ENCODE data around the gene TRIM65.

The TRIM65 gene

DNA sequence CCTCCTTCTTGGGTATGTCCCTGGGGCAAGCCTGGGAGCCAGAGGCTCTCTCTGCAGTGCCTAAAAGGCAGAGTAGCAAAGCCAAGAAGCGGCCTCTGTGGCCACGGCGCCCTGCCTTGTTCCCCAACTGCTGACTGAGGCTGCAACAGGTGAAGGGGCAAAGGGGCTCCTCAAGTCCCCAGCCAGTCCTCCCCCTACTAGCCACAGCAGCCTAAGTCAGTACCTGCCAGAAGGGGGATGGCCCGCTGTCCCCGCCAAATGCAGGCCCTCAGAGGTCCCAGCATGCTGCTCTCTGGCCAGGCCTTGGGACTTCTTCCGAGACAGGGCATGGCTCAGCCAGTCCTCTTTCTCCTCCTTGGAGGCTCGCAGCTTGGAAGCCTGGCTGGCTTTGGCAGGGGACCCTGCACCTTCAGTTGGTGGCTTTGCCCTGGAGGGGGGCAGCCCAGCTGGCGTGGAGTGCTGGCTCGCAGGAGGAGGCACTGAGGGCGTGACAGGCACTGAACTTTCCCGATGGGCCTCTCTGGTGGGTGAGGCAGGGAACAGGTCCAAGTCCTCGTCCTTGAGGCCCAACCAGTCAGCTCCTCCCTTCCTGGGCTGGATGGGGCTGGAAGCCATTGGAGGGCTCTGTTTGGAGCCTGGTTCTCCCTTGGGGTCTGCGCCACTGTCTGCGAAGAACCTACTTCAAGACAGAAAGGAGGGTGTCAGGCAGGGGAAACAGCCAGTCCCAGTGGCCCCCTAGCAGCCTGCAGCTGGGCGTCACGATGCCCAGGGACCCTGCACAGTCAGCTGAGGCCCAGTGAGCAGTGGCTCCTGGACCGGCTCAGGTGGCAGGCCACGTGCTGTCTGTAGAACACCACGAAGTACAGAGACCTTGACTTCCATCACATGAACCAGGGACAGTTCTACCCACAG is 26.5 kb upstream of the TRIM65 start:
- Histone ChIP-seq H3K4me3 (ENCODE audit: severe bottlenecking) (no peak overlapping the region), H3K9me3 (ENCODE audit: severe bottlenecking) (no peaks in the 10 kb centered on the region), H3K36me3 (ENCODE audit: low read depth) (peaks cover 21% of the 10 kb centered on the region), H3K4me1 (ENCODE audit: insufficient read depth, poor library complexity, severe bottlenecking) (no peaks in the 10 kb centered on the region), H3K27ac (ENCODE audit: poor library complexity, severe bottlenecking) (no peak overlapping the region), H3K27me3 (ENCODE audit: insufficient read depth, poor library complexity, severe bottlenecking) (no peaks in the 10 kb centered on the region)
- TF ChIP-seq, protein P1, sequence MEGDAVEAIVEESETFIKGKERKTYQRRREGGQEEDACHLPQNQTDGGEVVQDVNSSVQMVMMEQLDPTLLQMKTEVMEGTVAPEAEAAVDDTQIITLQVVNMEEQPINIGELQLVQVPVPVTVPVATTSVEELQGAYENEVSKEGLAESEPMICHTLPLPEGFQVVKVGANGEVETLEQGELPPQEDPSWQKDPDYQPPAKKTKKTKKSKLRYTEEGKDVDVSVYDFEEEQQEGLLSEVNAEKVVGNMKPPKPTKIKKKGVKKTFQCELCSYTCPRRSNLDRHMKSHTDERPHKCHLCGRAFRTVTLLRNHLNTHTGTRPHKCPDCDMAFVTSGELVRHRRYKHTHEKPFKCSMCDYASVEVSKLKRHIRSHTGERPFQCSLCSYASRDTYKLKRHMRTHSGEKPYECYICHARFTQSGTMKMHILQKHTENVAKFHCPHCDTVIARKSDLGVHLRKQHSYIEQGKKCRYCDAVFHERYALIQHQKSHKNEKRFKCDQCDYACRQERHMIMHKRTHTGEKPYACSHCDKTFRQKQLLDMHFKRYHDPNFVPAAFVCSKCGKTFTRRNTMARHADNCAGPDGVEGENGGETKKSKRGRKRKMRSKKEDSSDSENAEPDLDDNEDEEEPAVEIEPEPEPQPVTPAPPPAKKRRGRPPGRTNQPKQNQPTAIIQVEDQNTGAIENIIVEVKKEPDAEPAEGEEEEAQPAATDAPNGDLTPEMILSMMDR (IDR thresholded peaks at IDR 0.05; ENCODE audit: poor library complexity, severe bottlenecking) = no peak
- DNase-seq (ENCODE audit: low spot score) (no peak), ATAC-seq (ENCODE audit: low read depth) (no peak)

DNA sequence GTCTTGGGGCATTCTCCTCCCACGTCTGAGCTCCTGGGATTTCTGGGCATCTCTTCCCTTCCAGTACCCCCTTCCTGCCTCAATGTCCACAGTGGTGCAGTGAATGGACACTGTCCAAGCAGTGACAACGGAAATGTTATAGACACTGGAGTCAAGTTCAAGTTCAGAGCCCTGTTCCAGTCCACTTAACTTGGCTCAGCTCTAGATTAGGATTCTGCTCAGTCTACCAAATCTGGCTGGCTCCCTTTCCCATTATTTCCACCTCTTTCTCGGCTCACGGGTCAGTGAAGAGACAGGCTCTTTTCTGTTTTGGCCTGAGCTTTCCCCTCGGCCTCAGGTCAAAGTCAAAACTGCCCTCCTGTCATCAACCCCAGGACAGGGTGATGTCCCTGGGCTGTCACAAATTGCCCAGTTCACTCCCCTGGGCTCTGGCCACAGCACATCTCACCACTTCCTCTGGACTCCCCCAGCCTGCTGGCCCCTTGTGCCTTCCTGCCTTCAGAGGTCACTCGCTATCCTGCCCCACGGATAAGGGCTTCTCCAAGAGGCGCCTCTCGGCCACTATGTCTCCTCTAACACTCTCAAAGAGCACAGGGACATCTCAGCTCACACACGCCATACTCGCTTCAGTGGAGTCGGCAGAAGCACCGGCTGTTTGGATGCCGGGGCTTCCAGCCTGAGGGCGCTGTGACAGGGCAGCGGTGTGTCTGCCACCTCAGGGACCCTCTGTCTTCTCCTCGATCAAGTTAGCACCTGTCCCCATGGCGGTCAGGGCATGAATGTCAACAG is 25.6 kb upstream of the TRIM65 start:
- DNase-seq (ENCODE audit: low spot score) = no peak
- Histone ChIP-seq H3K27ac (ENCODE audit: poor library complexity, severe bottlenecking) (no peak overlapping the region), H3K4me3 (ENCODE audit: severe bottlenecking) (no peak overlapping the region), H3K27me3 (ENCODE audit: insufficient read depth, poor library complexity, severe bottlenecking) (no peaks in the 10 kb centered on the region), H3K36me3 (ENCODE audit: low read depth) (peaks cover 16% of the 10 kb centered on the region), H3K9me3 (ENCODE audit: severe bottlenecking) (no peaks in the 10 kb centered on the region), H3K4me1 (ENCODE audit: insufficient read depth, poor library complexity, severe bottlenecking) (no peaks in the 10 kb centered on the region)
- no peak for ATAC-seq (ENCODE audit: low read depth)
- TF ChIP-seq, protein P1 (IDR thresholded peaks at IDR 0.05; ENCODE audit: poor library complexity, severe bottlenecking) = no peak

DNA sequence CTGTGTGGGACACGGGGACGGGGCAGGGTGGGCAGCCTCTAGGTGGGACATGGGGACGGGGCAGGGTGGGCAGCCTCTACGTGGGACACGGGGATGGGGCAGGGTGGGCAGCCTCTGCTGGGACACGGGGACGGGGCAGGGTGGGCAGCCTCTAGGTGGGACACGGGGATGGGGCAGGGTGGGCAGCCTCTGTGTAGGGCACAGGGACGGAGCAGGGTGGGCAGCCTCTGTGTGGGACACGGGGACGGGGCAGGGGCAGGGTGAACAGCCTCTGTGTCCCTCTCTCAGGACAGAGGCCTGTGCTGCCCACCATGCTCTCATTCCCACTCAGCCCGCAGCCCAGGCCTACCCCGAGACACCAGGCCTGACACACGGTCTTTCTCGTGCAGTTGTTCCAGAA is 24.8 kb upstream of the TRIM65 start:
- Histone ChIP-seq H3K27me3 (ENCODE audit: insufficient read depth, poor library complexity, severe bottlenecking) (no peaks in the 10 kb centered on the region), H3K36me3 (ENCODE audit: low read depth) (peaks cover 16% of the 10 kb centered on the region), H3K4me1 (ENCODE audit: insufficient read depth, poor library complexity, severe bottlenecking) (no peaks in the 10 kb centered on the region), H3K27ac (ENCODE audit: poor library complexity, severe bottlenecking) (no peak overlapping the region), H3K4me3 (ENCODE audit: severe bottlenecking) (no peak overlapping the region), H3K9me3 (ENCODE audit: severe bottlenecking) (no peaks in the 10 kb centered on the region)
- ATAC-seq (ENCODE audit: low read depth) (no peak; the same call in 2 of the 3 replicates), DNase-seq (ENCODE audit: low spot score) (no peak)
- TF ChIP-seq, protein P1 (IDR thresholded peaks at IDR 0.05; ENCODE audit: poor library complexity, severe bottlenecking) = no peak

DNA sequence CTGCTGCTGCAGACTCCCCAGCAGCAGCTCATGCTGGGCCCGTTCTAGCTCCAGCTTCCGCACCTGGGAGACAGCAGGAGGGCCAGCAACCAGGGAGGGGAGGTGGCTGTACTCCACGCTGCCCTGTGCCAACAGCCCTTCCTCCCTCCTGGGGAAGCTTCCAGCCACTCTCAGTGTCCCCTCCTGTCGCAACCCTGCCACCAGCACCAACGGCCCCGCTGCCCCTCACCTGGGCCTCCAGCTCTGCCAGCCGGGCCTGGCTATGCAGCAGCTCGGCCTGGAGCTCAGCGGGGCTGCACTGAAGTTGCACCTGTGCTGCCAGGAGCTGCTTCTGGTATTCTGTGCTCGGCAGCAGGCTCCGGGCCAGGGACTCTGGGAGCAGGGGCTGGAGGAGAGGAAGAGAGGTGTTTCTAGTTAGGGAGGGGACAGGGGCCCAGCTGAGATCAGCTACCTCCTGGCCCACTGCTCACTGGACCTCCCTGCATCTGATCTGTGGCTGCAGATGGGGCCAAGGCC is 23.4 kb upstream of the TRIM65 start:
- H3K27me3 ChIP-seq (ENCODE audit: insufficient read depth, poor library complexity, severe bottlenecking) = no peaks in the 10 kb centered on the region
- peaks cover 16% of the 10 kb centered on the region for H3K36me3 ChIP-seq (ENCODE audit: low read depth)
- no peak for ATAC-seq (ENCODE audit: low read depth)
- no peaks in the 10 kb centered on the region for H3K4me1 ChIP-seq (ENCODE audit: insufficient read depth, poor library complexity, severe bottlenecking)
- H3K9me3 ChIP-seq (ENCODE audit: severe bottlenecking) = no peaks in the 10 kb centered on the region
- DNase-seq (ENCODE audit: low spot score) = no peak
- TF ChIP-seq, protein P1 (IDR thresholded peaks at IDR 0.05; ENCODE audit: poor library complexity, severe bottlenecking) = no peak
- H3K4me3 ChIP-seq (ENCODE audit: severe bottlenecking) = no peak overlapping the region
- H3K27ac ChIP-seq (ENCODE audit: poor library complexity, severe bottlenecking) = no peak overlapping the region

All from RWPE2 (cell line).